ENCODE data around the gene CELSR2.

The CELSR2 gene

GRCh38 chr1:109268431-109269211 lies 19.3 kb downstream of the CELSR2 start:
- DNase-seq (ENCODE audit: low read depth): no peak
- no peak for TF ChIP-seq CTCF (IDR thresholded peaks at IDR 0.05; ENCODE audit: control insufficient read depth, insufficient read depth, low read depth, low read length, missing control alignments)
- no peak overlapping the region for H3K4me3 ChIP-seq (ENCODE audit: control insufficient read depth, low read depth, low read length)

- H3K4me3 ChIP-seq (ENCODE audit: control insufficient read depth, low read depth, low read length): no peak overlapping the region
- no peak for TF ChIP-seq CTCF (IDR thresholded peaks at IDR 0.05; ENCODE audit: control insufficient read depth, insufficient read depth, low read depth, low read length, missing control alignments)
- DNase-seq (ENCODE audit: low read depth): no peak
These were observed 20.1 kb downstream of the CELSR2 start for GRCh38 chr1:109269212-109269980.

- DNase-seq (ENCODE audit: low read depth): no peak
- no peak overlapping the region for H3K4me3 ChIP-seq (ENCODE audit: control insufficient read depth, low read depth, low read length)
- no peak for TF ChIP-seq CTCF (IDR thresholded peaks at IDR 0.05; ENCODE audit: control insufficient read depth, insufficient read depth, low read depth, low read length, missing control alignments)
These were observed 20.8 kb downstream of the CELSR2 start for GRCh38 chr1:109269981-109270622.

GRCh38 chr1:109270623-109271317 lies 21.4 kb downstream of the CELSR2 start:
- TF ChIP-seq CTCF (IDR thresholded peaks at IDR 0.05; ENCODE audit: control insufficient read depth, insufficient read depth, low read depth, low read length, missing control alignments): no peak
- H3K4me3 ChIP-seq (ENCODE audit: control insufficient read depth, low read depth, low read length): no peak overlapping the region
- DNase-seq (ENCODE audit: low read depth): no peak

GRCh38 chr1:109271458-109271857 lies 22.1 kb downstream of the CELSR2 start:
- no peak overlapping the region for H3K4me3 ChIP-seq (ENCODE audit: control insufficient read depth, low read depth, low read length)
- no peak for DNase-seq (ENCODE audit: low read depth)
- TF ChIP-seq CTCF (IDR thresholded peaks at IDR 0.05; ENCODE audit: control insufficient read depth, insufficient read depth, low read depth, low read length, missing control alignments): no peak

Measured in AG09309 (cell line).